Uterus (tissue), 2 donors: ENCODE results near the gene KRTAP10-2.

Source experiments
- CTCF ChIP-seq, 4 experiments: fragments of 200-600 bp in 2 of 4; fragments of 450-650 bp in 2 of 4; sonication (generic) in 2 of 4; IDR thresholded peaks; one replicate each; pipeline ENCODE4 v1.5.1; 2016 to 2019; ENCODE audit warnings: antibody characterized with exemption in 4 of 4, mild to moderate bottlenecking in 2 of 4, moderate library complexity in 1 of 4
- POLR2A ChIP-seq, 2 donors: fragments of 450-650 bp; IDR thresholded peaks; one replicate each; pipeline ENCODE4 v1.6.1; 2016; ENCODE audit warnings: antibody characterized with exemption in 2 of 2, mild to moderate bottlenecking in 1 of 2, moderate library complexity in 1 of 2

GRCh38 chr21:44579833-44580144 lies 28.5 kb upstream of the KRTAP10-2 start:
- TF ChIP-seq CTCF (IDR thresholded peaks at IDR 0.05) (no peak), POLR2A (IDR thresholded peaks at IDR 0.05) (no peak)
